ENCODE data around the gene XRCC4. TPM values are rescaled to one million over a fixed set of nuclear protein-coding genes. Genes with fewer than 3 reads are reported as not detected.

XRCC4 gene
- polyA plus RNA-seq, 1 donor from 2014 or later: 22.9 TPM

GRCh38 chr5:83375049-83375745 lies 297.9 kb downstream of the XRCC4 start:
- no peaks in the 10 kb centered on the region for H3K36me3 ChIP-seq (ENCODE audit: insufficient read depth, low read length)
- H3K4me2 ChIP-seq (ENCODE audit: low read length): no peak overlapping the region
- H3K9ac ChIP-seq (ENCODE audit: low read length): no peak overlapping the region
- H3K79me2 ChIP-seq (replicated peaks; ENCODE audit: insufficient read depth, low read length): no peaks in the 10 kb centered on the region
- no peaks in the 10 kb centered on the region for H3F3A ChIP-seq (ENCODE audit: insufficient read depth, low read length, poor library complexity, severe bottlenecking)
- no peaks in the 10 kb centered on the region for H3K9me2 ChIP-seq (ENCODE audit: insufficient read depth, low read length)
- no peaks in the 10 kb centered on the region for H4K20me1 ChIP-seq (ENCODE audit: insufficient read depth)
- no peaks in the 10 kb centered on the region for H3K9me3 ChIP-seq (ENCODE audit: low read length)
- no peak overlapping the region for H2AFZ ChIP-seq (ENCODE audit: low read depth, low read length)
- no peak overlapping the region for H3K27ac ChIP-seq (ENCODE audit: low read length)
- no peak for TF ChIP-seq SMC3 (conservative IDR thresholded peaks at IDR 0.05; ENCODE audit: poor library complexity)
- TF ChIP-seq, protein P1, sequence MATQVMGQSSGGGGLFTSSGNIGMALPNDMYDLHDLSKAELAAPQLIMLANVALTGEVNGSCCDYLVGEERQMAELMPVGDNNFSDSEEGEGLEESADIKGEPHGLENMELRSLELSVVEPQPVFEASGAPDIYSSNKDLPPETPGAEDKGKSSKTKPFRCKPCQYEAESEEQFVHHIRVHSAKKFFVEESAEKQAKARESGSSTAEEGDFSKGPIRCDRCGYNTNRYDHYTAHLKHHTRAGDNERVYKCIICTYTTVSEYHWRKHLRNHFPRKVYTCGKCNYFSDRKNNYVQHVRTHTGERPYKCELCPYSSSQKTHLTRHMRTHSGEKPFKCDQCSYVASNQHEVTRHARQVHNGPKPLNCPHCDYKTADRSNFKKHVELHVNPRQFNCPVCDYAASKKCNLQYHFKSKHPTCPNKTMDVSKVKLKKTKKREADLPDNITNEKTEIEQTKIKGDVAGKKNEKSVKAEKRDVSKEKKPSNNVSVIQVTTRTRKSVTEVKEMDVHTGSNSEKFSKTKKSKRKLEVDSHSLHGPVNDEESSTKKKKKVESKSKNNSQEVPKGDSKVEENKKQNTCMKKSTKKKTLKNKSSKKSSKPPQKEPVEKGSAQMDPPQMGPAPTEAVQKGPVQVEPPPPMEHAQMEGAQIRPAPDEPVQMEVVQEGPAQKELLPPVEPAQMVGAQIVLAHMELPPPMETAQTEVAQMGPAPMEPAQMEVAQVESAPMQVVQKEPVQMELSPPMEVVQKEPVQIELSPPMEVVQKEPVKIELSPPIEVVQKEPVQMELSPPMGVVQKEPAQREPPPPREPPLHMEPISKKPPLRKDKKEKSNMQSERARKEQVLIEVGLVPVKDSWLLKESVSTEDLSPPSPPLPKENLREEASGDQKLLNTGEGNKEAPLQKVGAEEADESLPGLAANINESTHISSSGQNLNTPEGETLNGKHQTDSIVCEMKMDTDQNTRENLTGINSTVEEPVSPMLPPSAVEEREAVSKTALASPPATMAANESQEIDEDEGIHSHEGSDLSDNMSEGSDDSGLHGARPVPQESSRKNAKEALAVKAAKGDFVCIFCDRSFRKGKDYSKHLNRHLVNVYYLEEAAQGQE (IDR thresholded peaks at IDR 0.05; ENCODE audit: borderline replicate concordance): no peak
- H3K27me3 ChIP-seq (ENCODE audit: insufficient read depth, low read depth, low read length): no peaks in the 10 kb centered on the region
- H3K4me3 ChIP-seq (ENCODE audit: low read length): no peak overlapping the region

- Histone ChIP-seq H2AFZ (ENCODE audit: low read depth, low read length) (no peak overlapping the region), H3F3A (ENCODE audit: insufficient read depth, low read length, poor library complexity, severe bottlenecking) (no peaks in the 10 kb centered on the region), H4K20me1 (ENCODE audit: insufficient read depth) (no peaks in the 10 kb centered on the region), H3K9me3 (ENCODE audit: low read length) (no peaks in the 10 kb centered on the region), H3K4me2 (ENCODE audit: low read length) (no peak overlapping the region), H3K4me3 (ENCODE audit: low read length) (no peak overlapping the region), H3K27me3 (ENCODE audit: insufficient read depth, low read depth, low read length) (no peaks in the 10 kb centered on the region), H3K9ac (ENCODE audit: low read length) (no peak overlapping the region), H3K27ac (ENCODE audit: low read length) (no peak overlapping the region), H3K36me3 (ENCODE audit: insufficient read depth, low read length) (no peaks in the 10 kb centered on the region), H3K9me2 (ENCODE audit: insufficient read depth, low read length) (no peaks in the 10 kb centered on the region), H3K79me2 (replicated peaks; ENCODE audit: insufficient read depth, low read length) (no peaks in the 10 kb centered on the region)
- no peak for TF ChIP-seq RAD21 (conservative IDR thresholded peaks at IDR 0.05)
- no peak for TF ChIP-seq TAF1 (IDR thresholded peaks at IDR 0.05; ENCODE audit: low read depth)
- no peak for TF ChIP-seq SMC3 (conservative IDR thresholded peaks at IDR 0.05; ENCODE audit: poor library complexity)
- no peak for TF ChIP-seq MXI1 (conservative IDR thresholded peaks at IDR 0.05; ENCODE audit: poor library complexity, severe bottlenecking)
- no peak for TF ChIP-seq EP300 (conservative IDR thresholded peaks at IDR 0.05; ENCODE audit: poor library complexity, severe bottlenecking)
- TF ChIP-seq EZH2 (IDR thresholded peaks at IDR 0.05; ENCODE audit: borderline replicate concordance, insufficient read depth, low read length, poor library complexity, severe bottlenecking): no peak
- TF ChIP-seq, protein P2, sequence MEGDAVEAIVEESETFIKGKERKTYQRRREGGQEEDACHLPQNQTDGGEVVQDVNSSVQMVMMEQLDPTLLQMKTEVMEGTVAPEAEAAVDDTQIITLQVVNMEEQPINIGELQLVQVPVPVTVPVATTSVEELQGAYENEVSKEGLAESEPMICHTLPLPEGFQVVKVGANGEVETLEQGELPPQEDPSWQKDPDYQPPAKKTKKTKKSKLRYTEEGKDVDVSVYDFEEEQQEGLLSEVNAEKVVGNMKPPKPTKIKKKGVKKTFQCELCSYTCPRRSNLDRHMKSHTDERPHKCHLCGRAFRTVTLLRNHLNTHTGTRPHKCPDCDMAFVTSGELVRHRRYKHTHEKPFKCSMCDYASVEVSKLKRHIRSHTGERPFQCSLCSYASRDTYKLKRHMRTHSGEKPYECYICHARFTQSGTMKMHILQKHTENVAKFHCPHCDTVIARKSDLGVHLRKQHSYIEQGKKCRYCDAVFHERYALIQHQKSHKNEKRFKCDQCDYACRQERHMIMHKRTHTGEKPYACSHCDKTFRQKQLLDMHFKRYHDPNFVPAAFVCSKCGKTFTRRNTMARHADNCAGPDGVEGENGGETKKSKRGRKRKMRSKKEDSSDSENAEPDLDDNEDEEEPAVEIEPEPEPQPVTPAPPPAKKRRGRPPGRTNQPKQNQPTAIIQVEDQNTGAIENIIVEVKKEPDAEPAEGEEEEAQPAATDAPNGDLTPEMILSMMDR (IDR thresholded peaks at IDR 0.05; ENCODE audit: poor library complexity, severe bottlenecking): no peak
- TF ChIP-seq, protein P1 (IDR thresholded peaks at IDR 0.05; ENCODE audit: borderline replicate concordance): no peak
- TF ChIP-seq POLR2AphosphoS5 (IDR thresholded peaks at IDR 0.05): no peak
Measured at GRCh38 chr5:83376461-83376860, 299.1 kb downstream of the XRCC4 start.
